ENCODE results near the gene SNX9. TPM values are rescaled to one million over a fixed set of nuclear protein-coding genes. Genes with fewer than 3 reads are reported as not detected.
"Not testable (repeated sequence)": the region's sequence is repeated elsewhere in the genome, so short reads cannot be mapped to it uniquely, and the experiment has no call there.

SNX9 gene
- total and polyA plus RNA-seq, 2 donors (not counting 1 experiment from before 2014, with no cell fraction given) = 10.0 to 50.7 TPM

GRCh38 chr6:157967486-157967885, 144.4 kb downstream of the SNX9 start:
- Histone ChIP-seq H3K4me2 (replicated peaks; ENCODE audit: low read depth, low read length, poor library complexity, severe bottlenecking) (no peak overlapping the region), H3K36me3 (replicated peaks in 1 of 2; ENCODE audit: control extremely low read depth in 1 of 2, control insufficient read depth in 1 of 2, extremely low read depth in 1 of 2, insufficient read depth in 2 of 2, low read length in 1 of 2) (no peaks in the 10 kb centered on the region), H3K4me1 (ENCODE audit: control insufficient read depth in 2 of 2, insufficient read depth in 2 of 2, low read length in 2 of 2) (no peaks in the 10 kb centered on the region), H3K27me3 (replicated peaks in 1 of 4; ENCODE audit: control extremely low read depth in 1 of 4, control insufficient read depth in 3 of 4, insufficient read depth in 4 of 4, low read length in 3 of 4) (peaks cover 0 to 8% (median 0%) of the 10 kb centered on the region in 4 experiments), H3K79me2 (ENCODE audit: control insufficient read depth, insufficient read depth, low read length) (no peaks in the 10 kb centered on the region), H4K20me1 (ENCODE audit: control insufficient read depth, insufficient read depth, low read length, poor library complexity, severe bottlenecking) (no peaks in the 10 kb centered on the region), H3K9ac (ENCODE audit: low read length) (no peak overlapping the region), H3K4me3 (ENCODE audit: control extremely low read depth in 1 of 5, extremely low read depth in 1 of 5, insufficient read depth in 1 of 5, low read depth in 2 of 5, low read length in 4 of 5) (no peak overlapping the region), H3K9me3 (ENCODE audit: control extremely low read depth in 1 of 3, control insufficient read depth in 2 of 3, insufficient read depth in 1 of 3, low read length in 2 of 3) (peaks cover 0 to 9% (median 3%) of the 10 kb centered on the region in 3 donors), H2AFZ (ENCODE audit: insufficient read depth, low read depth, low read length, poor library complexity, severe bottlenecking) (no peak overlapping the region), H3K27ac (ENCODE audit: low read length in 2 of 2) (no peak overlapping the region)
- Mint-ChIP-seq H3K9me3 (ENCODE audit: insufficient read depth) (no peaks in the 10 kb centered on the region), H3K27ac (no peak overlapping the region), H3K4me1 (peaks cover 4% of the 10 kb centered on the region), H3K4me3 (no peak overlapping the region), H3K27me3 (peaks cover 17% of the 10 kb centered on the region)
- DNase-seq (no peak), ATAC-seq (ENCODE audit: low read depth) (no peak)
- ChIA-PET POLR2A (no interaction called here), CTCF (no interaction called here)
- intact Hi-C loops (cut with micrococcal nuclease) = no loop called here
- WGBS (ENCODE audit: insufficient coverage) = 79% methylated on average over 3 of the region's 8 CpGs
- TF ChIP-seq CTCF (IDR thresholded peaks at IDR 0.05) = no peak
- TF ChIP-seq EZH2 (IDR thresholded peaks at IDR 0.05; ENCODE audit: borderline replicate concordance, insufficient read depth, low read depth, low read length, poor library complexity, severe bottlenecking) = no peak

GRCh38 chr6:157972177-157972576, 149.1 kb downstream of the SNX9 start:
- H3K36me3 ChIP-seq (replicated peaks in 1 of 2; ENCODE audit: control extremely low read depth in 1 of 2, control insufficient read depth in 1 of 2, extremely low read depth in 1 of 2, insufficient read depth in 2 of 2, low read length in 1 of 2); intact Hi-C loops (cut with micrococcal nuclease); H3K4me1 Mint-ChIP-seq; H3K27ac ChIP-seq (ENCODE audit: low read length in 2 of 2); DNase-seq; POLR2A ChIA-PET; H3K79me2 ChIP-seq (ENCODE audit: control insufficient read depth, insufficient read depth, low read length); H3K9ac ChIP-seq (ENCODE audit: low read length); H3K9me3 ChIP-seq (ENCODE audit: control extremely low read depth in 1 of 3, control insufficient read depth in 2 of 3, insufficient read depth in 1 of 3, low read length in 2 of 3); H3K4me2 ChIP-seq (replicated peaks; ENCODE audit: low read depth, low read length, poor library complexity, severe bottlenecking); H3K9me3 Mint-ChIP-seq (ENCODE audit: insufficient read depth); H3K27me3 ChIP-seq (replicated peaks in 1 of 4; ENCODE audit: control extremely low read depth in 1 of 4, control insufficient read depth in 3 of 4, insufficient read depth in 4 of 4, low read length in 3 of 4); H3K27ac Mint-ChIP-seq; H4K20me1 ChIP-seq (ENCODE audit: control insufficient read depth, insufficient read depth, low read length, poor library complexity, severe bottlenecking); H2AFZ ChIP-seq (ENCODE audit: insufficient read depth, low read depth, low read length, poor library complexity, severe bottlenecking); H3K4me1 ChIP-seq (ENCODE audit: control insufficient read depth in 2 of 2, insufficient read depth in 2 of 2, low read length in 2 of 2); H3K4me3 Mint-ChIP-seq; H3K27me3 Mint-ChIP-seq; ATAC-seq (ENCODE audit: low read depth); H3K4me3 ChIP-seq (ENCODE audit: control extremely low read depth in 1 of 5, extremely low read depth in 1 of 5, insufficient read depth in 1 of 5, low read depth in 2 of 5, low read length in 4 of 5): not testable (repeated sequence)
- CTCF ChIA-PET = interaction anchor here (0.8 kb wide), 1 partner anchor 11 kb away, joined by 3 read pairs; no protein-coding TSS in a partner anchor
- 90% methylated on average over 3 of the region's 3 CpGs for WGBS (ENCODE audit: insufficient coverage)

Measured in B cell (primary cell).